ENCODE data around the gene C10orf90.

The C10orf90 gene

GRCh38 chr10:126665207-126665606, 5.3 kb downstream of the C10orf90 start:
- no peak for DNase-seq (ENCODE audit: low spot score in 2 of 2)
- Histone ChIP-seq H3K9me3 (no peaks in the 10 kb centered on the region), H3K36me3 (replicated peaks) (no peaks in the 10 kb centered on the region), H3K4me1 (no peaks in the 10 kb centered on the region), H3K27me3 (ENCODE audit: low read depth) (no peaks in the 10 kb centered on the region), H3K4me3 (no peak overlapping the region)
- in situ Hi-C loops (cut with MboI; ENCODE audit: low sequenced_read_pairs), result no loop called here

- H3K4me1 ChIP-seq, result no peaks in the 10 kb centered on the region
- no peak for DNase-seq (ENCODE audit: low spot score in 2 of 2)
- no peaks in the 10 kb centered on the region for H3K36me3 ChIP-seq (replicated peaks)
- no peaks in the 10 kb centered on the region for H3K27me3 ChIP-seq (ENCODE audit: low read depth)
- H3K4me3 ChIP-seq, result no peak overlapping the region
- no peaks in the 10 kb centered on the region for H3K9me3 ChIP-seq
- in situ Hi-C loops (cut with MboI; ENCODE audit: low sequenced_read_pairs), result no loop called here
These were observed 6.6 kb downstream of the C10orf90 start for GRCh38 chr10:126663880-126664279.

DNA sequence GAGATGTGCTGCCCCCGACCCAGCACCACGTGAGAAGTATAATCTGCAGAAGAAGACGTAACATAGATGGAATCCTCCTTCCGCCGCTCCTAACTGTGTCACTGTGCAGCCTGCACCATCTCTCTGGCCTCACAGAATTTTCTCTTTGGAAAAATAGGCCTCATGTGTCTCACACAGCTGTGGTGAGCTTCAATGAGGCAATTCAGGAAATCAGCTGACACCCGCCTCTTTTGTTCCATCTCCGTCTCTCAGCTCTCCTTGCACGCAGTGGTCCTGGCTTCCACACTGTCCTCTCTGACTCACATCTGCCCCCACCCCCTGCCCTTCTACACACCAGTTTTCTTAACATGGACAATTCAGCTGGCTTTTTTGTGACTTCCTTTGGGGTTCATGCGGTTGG, 7.2 kb downstream of the C10orf90 start:
- Histone ChIP-seq H3K36me3 (replicated peaks) (no peaks in the 10 kb centered on the region), H3K9me3 (no peaks in the 10 kb centered on the region), H3K4me1 (no peaks in the 10 kb centered on the region), H3K27me3 (ENCODE audit: low read depth) (no peaks in the 10 kb centered on the region), H3K4me3 (no peak overlapping the region)
- in situ Hi-C loops (cut with MboI; ENCODE audit: low sequenced_read_pairs), result no loop called here
- no peak for DNase-seq (ENCODE audit: low spot score in 2 of 2)

DNA sequence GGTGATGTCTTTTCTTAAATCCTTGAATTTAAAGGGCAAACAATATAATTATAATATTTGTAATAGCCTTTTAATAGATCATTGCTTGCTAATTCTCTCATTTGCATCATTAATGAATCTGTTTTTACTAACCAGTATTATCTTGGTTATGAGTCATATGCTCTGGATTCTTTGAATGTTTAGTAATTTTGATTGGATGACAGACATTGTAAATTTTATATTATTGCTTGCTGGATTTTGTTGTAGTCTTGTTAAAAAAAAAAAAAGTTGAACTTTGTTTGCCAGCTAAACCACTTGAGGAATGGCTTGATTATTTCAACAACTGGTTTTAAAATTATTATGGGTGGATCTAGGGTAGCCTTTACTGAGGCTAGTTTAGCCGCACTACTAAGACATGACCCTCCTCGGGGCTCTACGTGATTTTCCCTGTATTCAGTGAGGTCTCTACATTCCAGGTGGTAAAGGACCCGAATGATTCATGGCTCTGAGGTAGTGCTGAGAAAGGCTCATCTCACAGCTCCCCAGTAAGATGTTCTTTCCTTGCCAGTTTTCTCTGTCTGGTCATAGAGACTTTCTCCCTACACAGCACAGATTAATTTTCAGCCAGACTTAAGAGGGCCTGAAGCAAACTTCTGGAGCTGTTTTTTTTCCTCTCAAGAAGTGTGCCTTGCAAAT, 8.5 kb downstream of the C10orf90 start:
- no peaks in the 10 kb centered on the region for H3K27me3 ChIP-seq (ENCODE audit: low read depth)
- H3K4me3 ChIP-seq, result no peak overlapping the region
- H3K36me3 ChIP-seq (replicated peaks), result no peaks in the 10 kb centered on the region
- H3K4me1 ChIP-seq, result no peaks in the 10 kb centered on the region
- in situ Hi-C loops (cut with MboI; ENCODE audit: low sequenced_read_pairs), result no loop called here
- no peaks in the 10 kb centered on the region for H3K9me3 ChIP-seq
- no peak for DNase-seq (ENCODE audit: low spot score in 2 of 2)

DNA sequence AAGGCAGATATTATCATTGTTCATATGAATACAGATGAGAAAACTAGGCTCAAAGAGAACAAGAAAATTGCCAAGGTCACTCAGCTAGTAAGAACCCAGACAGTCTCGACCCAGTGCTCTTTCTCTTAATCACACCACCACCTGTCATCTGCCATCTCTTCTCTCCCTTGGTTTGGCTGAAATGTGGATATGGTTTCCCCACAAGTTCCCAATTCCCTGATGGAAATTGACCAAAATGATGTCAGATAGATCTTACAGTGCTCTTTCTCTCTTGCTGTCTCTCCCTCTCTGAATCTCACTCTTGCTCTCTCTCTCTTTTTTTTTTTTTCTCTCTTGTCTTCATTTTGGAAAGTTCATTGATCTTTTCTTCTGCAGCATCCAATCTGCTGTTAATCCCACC, 9.1 kb downstream of the C10orf90 start:
- in situ Hi-C loops (cut with MboI; ENCODE audit: low sequenced_read_pairs), result no loop called here
- Histone ChIP-seq H3K27me3 (ENCODE audit: low read depth) (no peaks in the 10 kb centered on the region), H3K4me1 (no peaks in the 10 kb centered on the region), H3K36me3 (replicated peaks) (no peaks in the 10 kb centered on the region), H3K4me3 (no peak overlapping the region), H3K9me3 (no peaks in the 10 kb centered on the region)
- no peak for DNase-seq (ENCODE audit: low spot score in 2 of 2)

GRCh38 chr10:126659750-126660149, 10.7 kb downstream of the C10orf90 start:
- no peak for DNase-seq (ENCODE audit: low spot score in 2 of 2)
- no peaks in the 10 kb centered on the region for H3K36me3 ChIP-seq (replicated peaks)
- H3K9me3 ChIP-seq, result no peaks in the 10 kb centered on the region
- H3K4me1 ChIP-seq, result no peaks in the 10 kb centered on the region
- in situ Hi-C loops (cut with MboI; ENCODE audit: low sequenced_read_pairs), result no loop called here
- H3K27me3 ChIP-seq (ENCODE audit: low read depth), result no peaks in the 10 kb centered on the region
- H3K4me3 ChIP-seq, result no peak overlapping the region

DNA sequence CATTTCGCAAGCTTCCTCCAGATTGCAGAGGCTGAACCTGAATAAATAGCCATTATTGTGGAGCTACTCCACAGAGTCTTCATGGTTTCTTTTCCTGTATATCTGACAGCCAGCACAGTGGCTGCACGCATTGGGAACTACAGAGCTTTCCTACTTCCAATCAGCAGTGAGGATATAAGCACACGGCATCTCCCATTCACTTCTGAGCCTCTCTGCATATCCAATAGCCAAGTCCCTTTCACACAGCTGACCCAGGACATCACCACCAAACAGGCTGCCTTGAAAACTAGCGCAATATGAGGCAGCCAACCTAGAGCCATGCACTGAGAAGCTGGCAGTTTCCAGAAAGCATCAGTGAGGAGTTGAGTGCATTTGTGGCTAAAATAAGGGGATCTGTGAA, 11.6 kb downstream of the C10orf90 start:
- H3K9me3 ChIP-seq, result no peaks in the 10 kb centered on the region
- no peaks in the 10 kb centered on the region for H3K4me1 ChIP-seq
- no peaks in the 10 kb centered on the region for H3K27me3 ChIP-seq (ENCODE audit: low read depth)
- no peaks in the 10 kb centered on the region for H3K36me3 ChIP-seq (replicated peaks)
- DNase-seq (ENCODE audit: low spot score in 2 of 2), result no peak
- no peak overlapping the region for H3K4me3 ChIP-seq
- in situ Hi-C loops (cut with MboI; ENCODE audit: low sequenced_read_pairs), result no loop called here

GRCh38 chr10:126654579-126654978, 15.9 kb downstream of the C10orf90 start:
- H3K9me3 ChIP-seq, result no peaks in the 10 kb centered on the region
- in situ Hi-C loops (cut with MboI; ENCODE audit: low sequenced_read_pairs), result no loop called here

GRCh38 chr10:126651467-126651866, 19.0 kb downstream of the C10orf90 start:
- Histone ChIP-seq H3K36me3 (replicated peaks) (no peaks in the 10 kb centered on the region), H3K27me3 (ENCODE audit: low read depth) (no peaks in the 10 kb centered on the region; the same call in 1 of the 2 replicates), H3K9me3 (no peaks in the 10 kb centered on the region), H3K4me1 (no peaks in the 10 kb centered on the region), H3K4me3 (no peak overlapping the region)
- DNase-seq (ENCODE audit: low spot score in 2 of 2), result no peak
- in situ Hi-C loops (cut with MboI; ENCODE audit: low sequenced_read_pairs), result no loop called here

More at GRCh38 chr10:126654579-126654978, 15.9 kb downstream of the C10orf90 start:
- Histone ChIP-seq H3K4me3 (no peak overlapping the region), H3K36me3 (replicated peaks) (no peaks in the 10 kb centered on the region), H3K27me3 (ENCODE audit: low read depth) (no peaks in the 10 kb centered on the region), H3K4me1 (no peaks in the 10 kb centered on the region)
- DNase-seq (ENCODE audit: low spot score in 2 of 2), result no peak

- H3K36me3 ChIP-seq (replicated peaks), result no peaks in the 10 kb centered on the region
- in situ Hi-C loops (cut with MboI; ENCODE audit: low sequenced_read_pairs), result no loop called here
- H3K4me1 ChIP-seq, result no peaks in the 10 kb centered on the region
- no peaks in the 10 kb centered on the region for H3K9me3 ChIP-seq
- no peak for DNase-seq (ENCODE audit: low spot score in 2 of 2)
- no peaks in the 10 kb centered on the region; the same call in 1 of the 2 replicates for H3K27me3 ChIP-seq (ENCODE audit: low read depth)
- H3K4me3 ChIP-seq, result no peak overlapping the region
These were observed 20.3 kb downstream of the C10orf90 start for GRCh38 chr10:126650161-126650560.

GRCh38 chr10:126647116-126647515, 23.4 kb downstream of the C10orf90 start:
- DNase-seq (ENCODE audit: low spot score in 2 of 2), result no peak
- H3K9me3 ChIP-seq, result no peaks in the 10 kb centered on the region
- no peak overlapping the region for H3K4me3 ChIP-seq
- H3K4me1 ChIP-seq, result no peaks in the 10 kb centered on the region
- H3K27me3 ChIP-seq (ENCODE audit: low read depth), result no peaks in the 10 kb centered on the region; the same call in 1 of the 2 replicates
- H3K36me3 ChIP-seq (replicated peaks), result no peaks in the 10 kb centered on the region
- in situ Hi-C loops (cut with MboI; ENCODE audit: low sequenced_read_pairs), result no loop called here

DNA sequence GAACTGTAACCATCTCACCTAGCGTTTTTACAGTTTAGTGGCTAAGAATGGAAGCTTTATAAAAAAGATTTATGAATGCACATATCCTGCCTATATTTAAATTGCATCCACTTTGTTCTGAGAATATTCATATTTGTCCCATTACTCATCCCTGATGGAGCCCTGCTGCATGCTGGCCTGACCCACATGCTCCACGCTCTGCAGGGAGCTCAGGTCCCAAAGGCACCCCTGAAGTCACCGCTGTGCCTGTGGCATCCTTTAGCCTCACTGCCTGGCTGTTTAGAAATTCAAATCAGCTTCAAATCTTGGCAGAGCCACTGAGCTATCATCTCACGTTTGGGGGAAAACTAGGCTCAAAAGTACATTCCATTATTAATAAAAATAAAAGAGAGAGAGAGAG, 24.4 kb downstream of the C10orf90 start:
- Histone ChIP-seq H3K36me3 (replicated peaks) (no peaks in the 10 kb centered on the region), H3K27me3 (ENCODE audit: low read depth) (no peaks in the 10 kb centered on the region; the same call in 1 of the 2 replicates), H3K4me3 (no peak overlapping the region), H3K9me3 (no peaks in the 10 kb centered on the region), H3K4me1 (no peaks in the 10 kb centered on the region)
- in situ Hi-C loops (cut with MboI; ENCODE audit: low sequenced_read_pairs), result no loop called here
- DNase-seq (ENCODE audit: low spot score in 2 of 2), result no peak

- no peaks in the 10 kb centered on the region for H3K9me3 ChIP-seq
- no peaks in the 10 kb centered on the region for H3K36me3 ChIP-seq (replicated peaks)
- no peak overlapping the region for H3K4me3 ChIP-seq
- H3K4me1 ChIP-seq, result no peaks in the 10 kb centered on the region
- no peak for DNase-seq (ENCODE audit: low spot score in 2 of 2)
- no peaks in the 10 kb centered on the region for H3K27me3 ChIP-seq (ENCODE audit: low read depth)
- in situ Hi-C loops (cut with MboI; ENCODE audit: low sequenced_read_pairs), result no loop called here
These were observed 30.1 kb downstream of the C10orf90 start for GRCh38 chr10:126640401-126640800.

- Histone ChIP-seq H3K27me3 (ENCODE audit: low read depth) (peaks cover 6% of the 10 kb centered on the region; the same call in 1 of the 2 replicates), H3K4me3 (no peak overlapping the region), H3K9me3 (no peaks in the 10 kb centered on the region), H3K36me3 (replicated peaks) (no peaks in the 10 kb centered on the region), H3K4me1 (no peaks in the 10 kb centered on the region)
- no peak for DNase-seq (ENCODE audit: low spot score in 2 of 2)
- in situ Hi-C loops (cut with MboI; ENCODE audit: low sequenced_read_pairs), result no loop called here
These were observed 31.4 kb downstream of the C10orf90 start for GRCh38 chr10:126639084-126639483.

DNA sequence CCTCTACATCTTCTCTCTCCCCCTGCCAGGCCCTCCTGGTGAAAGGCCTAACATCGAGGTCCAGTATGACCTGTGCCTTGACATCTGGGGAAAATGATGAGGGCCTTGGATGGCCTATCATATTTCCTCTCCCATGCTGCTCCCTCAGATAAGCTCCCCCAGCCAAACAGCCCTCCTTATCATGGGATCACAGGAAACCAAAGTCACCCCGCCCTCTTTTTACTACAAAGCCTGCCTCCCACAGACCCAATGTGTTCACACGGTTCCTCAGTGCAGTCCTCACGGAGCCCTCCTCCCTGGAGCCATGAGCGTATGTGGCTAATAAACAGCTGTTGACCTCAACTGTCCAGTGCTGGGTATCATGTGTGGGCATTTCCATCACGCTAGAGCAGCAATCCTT, 32.0 kb downstream of the C10orf90 start:
- in situ Hi-C loops (cut with MboI; ENCODE audit: low sequenced_read_pairs), result no loop called here
- no peak for DNase-seq (ENCODE audit: low spot score in 2 of 2)
- Histone ChIP-seq H3K27me3 (ENCODE audit: low read depth) (peaks cover 6% of the 10 kb centered on the region; the same call in 1 of the 2 replicates), H3K4me1 (no peaks in the 10 kb centered on the region), H3K9me3 (no peaks in the 10 kb centered on the region), H3K36me3 (replicated peaks) (no peaks in the 10 kb centered on the region), H3K4me3 (no peak overlapping the region)

Data from HAP-1 (cell line).